HG03045 (cell line): Measurements from ENCODE around the gene ADCY5.

ENCODE experiments used
- ATAC-seq: cut with Tn5 transposase; IDR thresholded peaks from one replicate; pipeline ENCODE4 v1.9.1; 2021; ENCODE audit warnings: mild to moderate bottlenecking, moderate library complexity; ENCODE audit not compliant: unreplicated experiment

The ADCY5 gene

GRCh38 chr3:123330441-123330991, 118.4 kb downstream of the ADCY5 start:
- no peak for ATAC-seq

GRCh38 chr3:123329636-123330340, 119.1 kb downstream of the ADCY5 start:
- ATAC-seq, result no peak

DNA sequence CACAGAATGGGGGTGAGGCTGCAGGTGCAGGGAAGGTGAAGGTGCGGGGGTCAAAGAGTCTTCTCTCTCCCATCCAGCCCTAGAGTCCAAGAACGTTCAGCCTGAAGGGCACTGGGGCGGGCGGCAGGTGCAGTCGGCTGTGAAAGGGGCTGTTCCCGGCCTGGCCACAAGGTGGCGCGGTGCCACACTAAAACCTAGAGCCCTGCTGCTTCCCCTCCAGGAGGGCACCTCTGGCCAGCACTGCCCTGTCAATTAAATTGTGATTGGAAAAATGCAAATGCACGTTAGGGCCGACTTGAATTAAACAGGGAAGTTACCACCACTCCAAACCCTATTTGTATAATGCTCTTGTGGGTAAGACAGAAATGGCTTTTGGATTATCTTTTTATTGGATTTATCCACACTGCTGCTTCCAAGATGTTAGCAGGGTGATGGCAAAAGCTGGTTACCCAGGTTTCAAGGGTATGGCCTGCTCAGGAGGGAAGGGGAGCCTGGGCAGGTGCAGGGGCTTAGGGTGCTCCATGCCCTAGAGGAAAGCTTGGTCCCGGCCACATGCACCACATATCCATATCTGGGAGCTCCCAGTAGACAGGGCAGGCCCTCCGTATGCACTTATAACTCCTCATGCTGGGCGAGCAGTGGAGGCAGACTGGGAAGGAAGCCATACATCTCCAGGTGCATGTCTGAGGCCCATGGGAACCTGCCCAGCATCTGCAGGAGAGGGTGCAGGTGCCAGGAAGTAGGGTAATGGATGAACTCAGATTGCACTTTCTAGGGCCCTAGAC, 119.8 kb downstream of the ADCY5 start:
- peak; percentile 53 for ATAC-seq

GRCh38 chr3:123327956-123328850, 120.7 kb downstream of the ADCY5 start:
- ATAC-seq, result no peak

GRCh38 chr3:123327480-123327879, 121.4 kb downstream of the ADCY5 start:
- ATAC-seq, result no peak

GRCh38 chr3:123326531-123326930, 122.4 kb downstream of the ADCY5 start:
- ATAC-seq, result no peak

- no peak for ATAC-seq
Measured at GRCh38 chr3:123325766-123326256, 123.1 kb downstream of the ADCY5 start.

GRCh38 chr3:123324880-123325765, 123.8 kb downstream of the ADCY5 start:
- no peak for ATAC-seq

GRCh38 chr3:123323781-123324180, 125.1 kb downstream of the ADCY5 start:
- no peak for ATAC-seq

- no peak for ATAC-seq
Measured at GRCh38 chr3:123322866-123323265, 126.0 kb downstream of the ADCY5 start.

GRCh38 chr3:123321806-123322205, 127.1 kb downstream of the ADCY5 start:
- ATAC-seq, result no peak

DNA sequence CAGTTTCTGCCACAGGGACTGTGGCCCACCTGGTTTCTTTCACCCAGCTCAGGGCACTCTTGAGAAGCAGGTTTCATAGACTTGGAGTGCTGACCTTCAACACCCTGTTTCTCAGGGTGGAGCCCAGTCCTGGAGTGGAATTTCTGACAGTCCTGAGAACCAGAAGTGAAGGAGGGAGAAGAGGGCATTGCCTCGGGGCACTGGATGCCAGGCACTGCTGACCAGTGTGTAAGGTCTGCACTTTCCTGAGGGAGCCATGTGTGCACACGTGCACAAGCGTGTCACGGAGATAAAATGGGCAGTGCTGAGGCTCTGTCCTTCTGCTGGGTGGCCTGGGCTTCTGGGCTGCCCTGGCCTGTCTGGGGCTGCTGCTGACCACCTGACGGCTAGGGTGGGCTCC, 128.7 kb downstream of the ADCY5 start:
- no peak for ATAC-seq

DNA sequence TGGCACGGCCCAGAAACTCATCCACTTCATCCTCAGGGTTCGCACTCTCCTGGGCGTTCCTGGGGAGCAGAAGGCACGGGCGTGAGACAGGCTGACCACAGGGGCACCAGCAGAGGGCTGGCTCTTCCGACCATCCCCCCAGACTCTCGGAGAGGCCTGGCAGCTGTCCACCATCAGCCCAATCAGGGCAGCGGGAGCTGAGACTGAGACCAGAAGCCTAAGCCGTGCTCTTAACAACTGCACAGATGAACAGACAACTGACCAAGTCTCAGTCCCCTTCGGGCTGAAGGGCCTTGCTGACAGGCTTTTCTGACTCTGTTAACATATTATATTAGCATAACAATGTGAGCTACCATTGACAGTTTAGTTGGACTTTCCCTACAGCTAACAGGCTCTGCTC, 129.1 kb downstream of the ADCY5 start:
- no peak for ATAC-seq

GRCh38 chr3:123318374-123318773, 130.5 kb downstream of the ADCY5 start:
- no peak for ATAC-seq

DNA sequence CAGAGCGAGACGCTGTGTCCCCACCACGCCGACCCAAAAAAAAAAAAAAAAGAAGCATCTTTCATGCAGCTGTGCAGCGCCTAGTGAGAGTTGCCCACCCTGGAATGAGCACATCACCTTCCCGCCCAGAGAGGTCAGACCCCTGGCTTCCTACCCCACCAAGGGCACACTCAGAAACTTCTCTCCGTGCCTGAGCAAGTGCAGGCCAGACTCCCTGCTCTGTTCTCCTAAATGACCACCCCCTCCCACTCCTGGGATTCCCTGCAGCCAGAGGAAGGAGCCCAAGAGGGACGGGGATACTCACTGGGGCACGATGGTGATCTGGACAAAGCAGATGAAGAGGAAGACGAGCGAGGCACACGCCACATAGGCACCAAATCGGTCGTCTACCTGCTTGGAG, 131.2 kb downstream of the ADCY5 start:
- no peak for ATAC-seq

DNA sequence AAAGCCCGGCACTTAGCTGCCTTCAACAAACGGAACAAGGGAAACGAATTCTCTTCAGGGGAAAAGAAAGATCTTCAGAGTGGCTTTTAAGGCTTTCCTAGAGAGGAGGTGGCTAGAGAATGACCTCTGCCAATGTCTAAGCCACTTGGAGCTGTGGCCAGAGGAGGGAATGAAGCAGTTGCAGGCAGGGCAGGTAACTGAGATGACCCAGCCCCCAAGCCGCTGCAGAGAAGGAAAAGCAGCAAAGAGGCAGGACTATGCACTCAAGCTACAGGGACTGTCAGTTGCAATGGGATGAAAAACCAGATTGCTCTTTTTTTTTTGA, 133.7 kb downstream of the ADCY5 start:
- no peak for ATAC-seq

GRCh38 chr3:123314359-123315270, 134.3 kb downstream of the ADCY5 start:
- no peak for ATAC-seq

DNA sequence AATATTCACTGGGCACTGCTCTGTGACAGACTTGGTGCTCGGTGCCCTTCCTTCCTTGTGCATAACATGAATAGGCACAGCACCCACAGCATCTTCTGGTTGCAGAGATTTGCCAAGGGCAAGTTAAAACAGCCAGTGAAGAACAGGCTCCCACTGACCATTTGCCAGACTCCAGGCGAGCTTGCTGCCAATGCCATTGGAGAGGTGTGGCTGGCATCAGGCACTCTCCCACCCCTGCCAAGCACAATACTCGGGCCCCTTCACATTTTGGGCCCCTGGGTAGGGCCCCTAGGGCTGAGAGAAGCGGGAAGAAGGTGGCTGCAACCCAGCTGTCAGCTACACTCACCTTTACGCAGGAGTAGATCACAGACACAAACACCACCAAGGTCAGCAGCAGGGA, 135.0 kb downstream of the ADCY5 start:
- ATAC-seq, result no peak
